Activated CD4-positive, alpha-beta memory T cell treated with anti-CD3 and anti-CD28 coated beads for 36 hours (primary cell): Measurements from ENCODE around the gene HYAL3. TPM values are rescaled to one million over a fixed set of nuclear protein-coding genes. Genes with fewer than 3 reads are reported as not detected.
A peak's percentile ranks its signal among the peaks of the same experiment; 100 is the strongest.

Source experiments
- CTCF ChIA-PET: fragments of 350-600 bp; sonication (Branson Sonifier 250); formaldehyde crosslinking; loops from one replicate; lab custom pipeline; 2021; ENCODE audit warnings: antibody characterized with exemption, inconsistent platforms; lab: Charles Lee
- POLR2A ChIA-PET: fragments of 350-600 bp; sonication (Branson Sonifier 250); formaldehyde crosslinking; loops from one replicate; lab custom pipeline; 2021; ENCODE audit warnings: antibody characterized with exemption; lab: Charles Lee
- DNase-seq: peaks from one replicate; pipeline ENCODE4 v3.0.0-alpha.2; 2020
- H3K27ac Mint-ChIP-seq: one replicate; pipeline ENCODE4 v1.8.0; 2021; ENCODE audit warnings: mixed read lengths
- H3K27me3 Mint-ChIP-seq: one replicate; pipeline ENCODE4 v1.8.0; 2021; ENCODE audit warnings: mixed read lengths
- H3K36me3 Mint-ChIP-seq: one replicate; pipeline ENCODE4 v1.8.0; 2021; ENCODE audit warnings: mixed read lengths
- H3K4me1 Mint-ChIP-seq: one replicate; pipeline ENCODE4 v1.8.0; 2021; ENCODE audit warnings: low read depth, mixed read lengths
- H3K4me3 Mint-ChIP-seq: one replicate; pipeline ENCODE4 v1.8.0; 2021; ENCODE audit warnings: mild to moderate bottlenecking, mixed read lengths
- H3K9me3 Mint-ChIP-seq: one replicate; pipeline ENCODE4 v1.8.0; 2021; ENCODE audit warnings: mixed read lengths
- intact Hi-C: fragments of 100-400 bp; cut with micrococcal nuclease; formaldehyde crosslinking; loops from one replicate; pipeline ENCODE4 v1.15.1; 2023
- total RNA-seq, 2 experiments: library from RNA; stranded (reverse); gene quantifications; one replicate each; pipeline ENCODE4 v1.2.3, GENCODE V29; 2021

Gene HYAL3
- total RNA-seq, 2 experiments from 2014 or later: 2.5 to 4.0 TPM

GRCh38 chr3:50339485-50340146 is 40.4 kb upstream of the HYAL3 start:
- peaks cover 39% of the 10 kb centered on the region for H3K4me1 Mint-ChIP-seq
- ChIA-PET CTCF (interaction anchor here (1.7 to 4.2 kb wide), 3 partner anchors 9 to 14 kb away, joined by 7 to 39 read pairs (median 16); partner anchors contain the start of genes CYB561D2 and NPRL2), POLR2A (interaction anchor here (0.7 to 6.5 kb wide), 8 partner anchors 9 to 1717 kb away, joined by 3 to 93 read pairs (median 12); partner anchors contain the start of genes CYB561D2, DUSP7, HEMK1 and HYAL3)
- H3K36me3 Mint-ChIP-seq: peaks cover 36% of the 10 kb centered on the region
- intact Hi-C loops: loop anchor here (5.0 kb wide), 1 partner anchor 263 kb away; no protein-coding TSS in a partner anchor
- DNase-seq: no peak
- H3K9me3 Mint-ChIP-seq: no peaks in the 10 kb centered on the region
- H3K4me3 Mint-ChIP-seq: peak overlapping the region; percentile 97
- peak overlapping the region; percentile 92 for H3K27ac Mint-ChIP-seq
- H3K27me3 Mint-ChIP-seq: no peaks in the 10 kb centered on the region

GRCh38 chr3:50338965-50339364 is 39.8 kb upstream of the HYAL3 start:
- CTCF ChIA-PET: interaction anchor here (0.6 to 4.2 kb wide), 5 partner anchors 10 to 233 kb away, joined by 3 to 39 read pairs (median 6); partner anchors contain the start of genes CYB561D2 and NPRL2
- Mint-ChIP-seq H3K4me3 (peak overlapping the region; percentile 97), H3K27ac (peak overlapping the region; percentile 92), H3K36me3 (peaks cover 43% of the 10 kb centered on the region), H3K9me3 (no peaks in the 10 kb centered on the region), H3K4me1 (peaks cover 45% of the 10 kb centered on the region), H3K27me3 (no peaks in the 10 kb centered on the region)
- intact Hi-C loops: no loop called here
- no peak for DNase-seq
- POLR2A ChIA-PET: interaction anchor here (0.7 to 6.5 kb wide), 6 partner anchors 10 to 276 kb away, joined by 5 to 93 read pairs (median 16); partner anchors contain the start of genes CYB561D2, HEMK1, IFRD2 and NPRL2

GRCh38 chr3:50337175-50337861 is 38.1 kb upstream of the HYAL3 start:
- ChIA-PET POLR2A (interaction anchor here (0.6 to 6.5 kb wide), 25 partner anchors 9 to 614 kb away, joined by 3 to 93 read pairs (median 4); partner anchors contain the start of genes CYB561D2, GMPPB, GNAI2 and HEMK1), CTCF (interaction anchor here (0.6 to 4.2 kb wide), 10 partner anchors 9 to 247 kb away, joined by 3 to 39 read pairs (median 10); partner anchors contain the start of genes CYB561D2, HYAL2, HYAL3 and NAA80)
- peak; percentile 99 for DNase-seq
- H3K4me1 Mint-ChIP-seq: peaks cover 57% of the 10 kb centered on the region
- no peaks in the 10 kb centered on the region for H3K9me3 Mint-ChIP-seq
- peak overlapping the region; percentile 97 for H3K4me3 Mint-ChIP-seq
- H3K27ac Mint-ChIP-seq: peak overlapping the region; percentile 92
- intact Hi-C loops: loop anchor here (1.0 to 2.0 kb wide), 6 partner anchors 9 to 103 kb away; partner anchors contain the start of genes CYB561D2, HYAL3, NAA80 and NPRL2
- no peaks in the 10 kb centered on the region for H3K27me3 Mint-ChIP-seq
- peaks cover 46% of the 10 kb centered on the region for H3K36me3 Mint-ChIP-seq

- Mint-ChIP-seq H3K4me3 (peak overlapping the region; percentile 97), H3K9me3 (no peaks in the 10 kb centered on the region), H3K27me3 (no peaks in the 10 kb centered on the region), H3K27ac (peak overlapping the region; percentile 92), H3K36me3 (peaks cover 51% of the 10 kb centered on the region), H3K4me1 (peaks cover 57% of the 10 kb centered on the region)
- ChIA-PET POLR2A (interaction anchor here (0.6 to 6.5 kb wide), 22 partner anchors 9 to 613 kb away, joined by 3 to 93 read pairs (median 4); partner anchors contain the start of genes CYB561D2, GMPPB, GNAI2 and HEMK1), CTCF (interaction anchor here (0.6 to 4.2 kb wide), 11 partner anchors 8 to 273 kb away, joined by 3 to 39 read pairs (median 12); partner anchors contain the start of genes CYB561D2, HYAL2, HYAL3 and NAA80)
- intact Hi-C loops: loop anchor here (1.0 to 2.0 kb wide), 6 partner anchors 8 to 102 kb away; partner anchors contain the start of genes CYB561D2, HYAL3, NAA80 and NPRL2
- peak; percentile 75 for DNase-seq
Observed at GRCh38 chr3:50336452-50337174, 37.4 kb upstream of the HYAL3 start.

- CTCF ChIA-PET: interaction anchor here (0.9 to 2.4 kb wide), 3 partner anchors 10 to 15 kb away, joined by 3 to 16 read pairs (median 4); no protein-coding TSS in a partner anchor
Observed at GRCh38 chr3:50334339-50335075, 35.3 kb upstream of the HYAL3 start.

GRCh38 chr3:50333744-50334328 is 34.6 kb upstream of the HYAL3 start:
- H3K36me3 Mint-ChIP-seq: peaks cover 49% of the 10 kb centered on the region
- CTCF ChIA-PET: interaction anchor here (0.7 to 2.4 kb wide), 4 partner anchors 10 to 19 kb away, joined by 3 to 16 read pairs (median 4); no protein-coding TSS in a partner anchor
- H3K27ac Mint-ChIP-seq: peak overlapping the region; percentile 81
- H3K27me3 Mint-ChIP-seq: no peaks in the 10 kb centered on the region
- peaks cover 40% of the 10 kb centered on the region for H3K4me1 Mint-ChIP-seq
- peak overlapping the region; percentile 52 for H3K4me3 Mint-ChIP-seq
- no peaks in the 10 kb centered on the region for H3K9me3 Mint-ChIP-seq
- POLR2A ChIA-PET: interaction anchor here (1.1 to 1.2 kb wide), 2 partner anchors 10 to 12 kb away, joined by 3 read pairs; no protein-coding TSS in a partner anchor
- no peak for DNase-seq
- intact Hi-C loops: no loop called here

More at GRCh38 chr3:50334339-50335075, 35.3 kb upstream of the HYAL3 start:
- no peak for DNase-seq
- Mint-ChIP-seq H3K4me3 (peak overlapping the region; percentile 52), H3K4me1 (peaks cover 45% of the 10 kb centered on the region), H3K27me3 (no peaks in the 10 kb centered on the region), H3K9me3 (no peaks in the 10 kb centered on the region), H3K36me3 (peaks cover 54% of the 10 kb centered on the region), H3K27ac (peak overlapping the region; percentile 81)
- intact Hi-C loops: no loop called here
- POLR2A ChIA-PET: interaction anchor here (0.5 to 1.2 kb wide), 2 partner anchors 10 to 1884 kb away, joined by 3 read pairs; no protein-coding TSS in a partner anchor

GRCh38 chr3:50331364-50331907 is 32.2 kb upstream of the HYAL3 start:
- ChIA-PET CTCF (interaction anchor here (0.6 to 1.6 kb wide), 3 partner anchors 10 to 67 kb away, joined by 3 to 6 read pairs (median 4); no protein-coding TSS in a partner anchor), POLR2A (no interaction called here)
- Mint-ChIP-seq H3K36me3 (peaks cover 35% of the 10 kb centered on the region), H3K27me3 (no peaks in the 10 kb centered on the region), H3K27ac (no peak overlapping the region), H3K4me3 (no peak overlapping the region), H3K9me3 (no peaks in the 10 kb centered on the region), H3K4me1 (peaks cover 50% of the 10 kb centered on the region)
- DNase-seq: no peak
- intact Hi-C loops: no loop called here

GRCh38 chr3:50330330-50330729 is 31.1 kb upstream of the HYAL3 start:
- POLR2A ChIA-PET: interaction anchor here (0.7 kb wide), 1 partner anchor 84 kb away, joined by 3 read pairs; no protein-coding TSS in a partner anchor
- intact Hi-C loops: no loop called here
- Mint-ChIP-seq H3K36me3 (peaks cover 29% of the 10 kb centered on the region), H3K9me3 (no peaks in the 10 kb centered on the region), H3K4me1 (peaks cover 42% of the 10 kb centered on the region), H3K27me3 (no peaks in the 10 kb centered on the region), H3K4me3 (no peak overlapping the region), H3K27ac (no peak overlapping the region)
- DNase-seq: no peak
- CTCF ChIA-PET: no interaction called here

GRCh38 chr3:50327943-50328691 is 28.9 kb upstream of the HYAL3 start, which contains the start of gene TUSC2:
Gene TUSC2 (minus strand): TSS chr3:50328223. CDS start chr3:50328099, 124 bp downstream.
- Mint-ChIP-seq H3K9me3 (no peaks in the 10 kb centered on the region), H3K27ac (peak within 1 kb of the TSS; percentile 64), H3K36me3 (peaks cover 18% of the 10 kb centered on the region), H3K4me3 (peak within 1 kb of the TSS; percentile 89), H3K27me3 (no peaks in the 10 kb centered on the region), H3K4me1 (peaks cover 23% of the 10 kb centered on the region)
- DNase-seq: peak; percentile 98
- intact Hi-C loops: loop anchor here (1.0 to 2.0 kb wide), 3 partner anchors 9 to 36 kb away; partner anchors contain the start of genes HYAL3, IFRD2 and NAA80
- POLR2A ChIA-PET: interaction anchor here (1.0 to 2.6 kb wide), 7 partner anchors 9 to 36 kb away, joined by 3 to 36 read pairs (median 7); partner anchors contain the start of genes CYB561D2, HYAL3, IFRD2 and NAA80
- CTCF ChIA-PET: interaction anchor here (0.6 to 4.9 kb wide), 8 partner anchors 9 to 102 kb away, joined by 3 to 30 read pairs (median 4); partner anchors contain the start of genes HYAL3, LSMEM2 and NAA80
